NCI-H345 (cell line): ENCODE results near the gene ZBTB7C.

Experiments used
- DNase-seq: peaks from one replicate; lab custom pipeline; 2025; lab: John Stamatoyannopoulos, UW

The ZBTB7C gene

DNA sequence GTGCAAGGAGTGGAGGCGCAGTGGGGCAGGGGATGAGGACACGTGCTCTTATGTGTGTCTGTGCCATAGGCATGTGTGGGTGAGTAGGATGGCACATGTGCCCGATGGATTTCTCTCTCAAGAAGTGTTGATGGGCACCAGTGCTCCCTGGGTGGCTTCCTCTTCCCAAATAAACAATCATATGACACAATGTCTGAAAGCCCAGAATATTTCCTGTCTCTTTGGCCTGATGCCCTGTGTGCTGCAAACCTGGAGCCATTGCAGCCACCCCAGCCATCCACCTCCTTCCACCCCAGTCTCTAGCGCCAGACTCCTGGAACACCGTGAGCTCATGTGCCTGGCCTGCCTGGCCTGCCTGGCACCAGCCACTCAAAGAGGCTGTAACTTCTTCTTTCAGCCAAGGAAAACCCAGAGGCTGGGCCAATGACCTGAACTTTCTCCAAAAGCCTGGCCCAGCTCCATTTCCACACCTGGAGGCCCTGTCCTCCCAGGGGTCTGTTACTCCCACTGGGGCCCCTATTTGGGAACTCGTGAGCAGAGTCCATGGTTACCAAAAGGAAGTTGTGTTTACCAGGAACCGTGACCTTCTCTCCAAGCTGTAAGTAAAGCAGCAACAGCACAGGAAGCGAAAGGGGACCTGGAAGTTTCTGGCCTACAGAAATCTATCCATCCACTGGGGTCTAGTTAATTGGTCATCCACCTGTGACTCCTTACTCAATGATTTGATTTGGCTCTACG lies 9.5 kb upstream of the ZBTB7C start:
- no peak for DNase-seq

DNA sequence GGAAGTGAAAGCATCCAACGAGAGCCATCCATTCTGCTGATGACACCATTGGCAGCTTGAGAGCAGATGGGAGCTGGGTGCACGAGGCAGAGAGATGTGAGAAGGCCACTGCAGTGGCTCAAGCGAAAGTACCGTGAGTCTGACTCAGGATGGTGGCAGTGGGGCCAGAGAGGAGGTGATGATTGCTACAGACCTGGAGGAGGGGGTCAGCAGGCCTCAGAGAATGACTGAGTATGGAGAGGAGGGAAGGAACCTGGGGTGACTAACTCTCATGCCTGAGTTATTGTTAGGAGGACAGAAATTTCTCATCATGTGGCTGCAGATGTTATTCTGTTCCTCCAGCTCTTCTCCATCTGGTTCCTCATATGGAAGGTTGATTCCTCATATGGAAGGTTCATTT lies 8.8 kb upstream of the ZBTB7C start:
- DNase-seq: no peak

DNA sequence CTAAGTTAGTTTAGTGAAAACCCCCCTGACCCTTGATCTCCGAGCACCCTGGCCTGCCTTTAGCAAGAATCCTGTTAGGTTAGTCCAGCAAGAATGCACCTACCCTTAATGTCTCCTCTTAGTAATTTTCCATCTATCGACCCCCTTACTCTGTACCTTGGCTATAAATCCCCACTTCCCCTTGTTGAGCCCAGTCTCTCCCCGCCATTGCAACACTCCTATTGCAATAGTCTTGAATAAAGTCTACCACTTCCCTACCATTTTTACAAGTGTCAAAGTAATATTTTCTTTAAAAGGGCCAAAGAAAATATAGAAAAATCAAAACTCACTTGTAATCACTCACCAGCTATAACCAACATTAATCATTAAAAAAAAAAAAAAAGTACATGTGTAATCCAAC lies 4.2 kb upstream of the ZBTB7C start:
- no peak for DNase-seq

DNA sequence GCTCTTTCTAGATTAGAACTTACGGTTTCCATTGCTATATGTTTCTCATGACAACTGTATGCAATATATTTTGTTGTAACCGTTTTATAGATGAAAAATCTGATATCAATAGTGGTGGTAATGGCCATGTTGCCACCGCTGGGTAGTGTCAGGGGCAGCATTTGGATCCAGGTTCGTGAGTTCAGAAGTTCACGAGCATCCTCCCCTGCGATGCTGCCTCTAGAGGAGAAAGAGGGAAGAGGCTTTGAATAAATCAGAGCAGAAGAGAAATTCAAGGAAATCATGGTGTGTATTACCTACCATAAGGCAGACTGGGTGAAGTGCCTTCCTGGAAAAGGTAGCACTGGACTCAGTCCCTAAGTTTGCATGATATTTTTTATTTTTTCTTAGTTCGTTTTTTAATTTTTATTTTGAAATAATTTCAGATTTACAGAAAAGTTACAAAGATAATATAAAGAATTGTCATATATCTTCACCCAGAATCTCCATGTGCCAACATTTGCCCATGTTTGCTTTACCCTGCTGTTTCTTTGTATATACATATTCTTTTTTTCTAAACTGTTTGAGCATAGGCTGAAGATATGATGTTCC lies 3.3 kb upstream of the ZBTB7C start:
- DNase-seq: peak; percentile 43

DNA sequence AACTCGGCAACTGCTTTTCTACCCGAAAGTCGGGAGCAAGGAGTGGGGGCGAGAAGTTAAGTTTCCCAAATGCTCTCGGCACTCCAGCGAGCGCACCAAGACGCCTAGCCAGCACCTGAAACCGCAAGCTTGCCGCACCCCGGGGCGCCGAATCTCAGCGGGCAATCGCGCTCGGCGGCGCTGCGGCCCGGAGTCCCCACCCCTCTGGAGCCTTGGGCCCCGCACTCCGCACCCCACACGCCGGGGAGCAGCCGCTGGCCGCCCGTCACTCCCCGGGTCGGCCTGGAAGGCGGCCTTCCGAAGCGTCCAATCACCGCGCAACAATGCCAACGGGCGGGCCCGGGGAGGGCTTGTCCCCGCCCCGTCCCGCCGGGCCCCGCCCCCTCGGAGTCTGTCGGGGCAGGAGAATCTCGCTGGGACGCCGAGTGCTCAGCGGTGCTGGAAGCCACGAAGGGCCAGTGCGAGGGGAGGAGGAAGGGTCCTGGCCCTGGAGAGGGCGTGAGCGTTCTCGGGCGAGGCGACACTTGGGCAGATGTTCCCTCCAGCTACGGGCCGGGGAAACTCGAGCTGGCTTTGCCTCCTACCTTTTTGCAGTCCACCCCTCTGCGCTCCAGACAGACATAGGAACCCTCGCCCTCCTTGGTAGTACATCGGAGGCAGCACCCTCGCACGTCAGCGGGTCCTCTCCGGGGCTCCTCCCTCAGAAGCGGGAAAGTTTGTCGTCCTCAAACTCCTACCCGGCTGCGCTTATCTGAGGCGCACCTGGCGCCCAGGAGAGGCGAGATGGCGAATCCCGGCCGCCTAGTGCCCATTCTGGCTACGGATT lies 1.1 kb upstream of the ZBTB7C start:
- DNase-seq: peak; percentile 95

DNA sequence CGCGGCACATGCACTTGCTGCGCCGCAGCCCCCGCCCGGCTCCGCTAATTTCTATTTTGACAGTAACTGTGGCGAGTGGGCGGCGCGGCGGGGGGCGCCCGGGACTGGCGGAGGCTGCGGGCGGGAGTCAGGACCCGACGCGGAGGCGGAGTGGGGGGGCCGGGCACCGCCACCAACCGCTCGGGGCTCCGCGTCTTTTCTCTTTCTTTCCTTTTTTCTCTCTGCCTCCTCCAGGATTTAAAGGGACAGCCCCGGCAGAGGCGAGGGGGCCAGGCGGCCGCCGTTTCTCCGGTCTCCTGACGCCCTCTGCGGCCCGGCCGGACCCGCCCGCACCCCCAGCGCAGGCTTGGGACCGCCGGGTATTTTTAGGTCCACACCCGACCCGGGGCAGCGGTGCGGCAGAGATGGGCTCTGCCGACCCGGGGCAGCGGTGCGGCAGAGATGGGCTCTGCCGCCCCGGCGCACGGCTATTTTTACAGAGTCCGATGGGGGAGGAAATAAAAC lies 460 bp upstream of the ZBTB7C start:
- DNase-seq: no peak

DNA sequence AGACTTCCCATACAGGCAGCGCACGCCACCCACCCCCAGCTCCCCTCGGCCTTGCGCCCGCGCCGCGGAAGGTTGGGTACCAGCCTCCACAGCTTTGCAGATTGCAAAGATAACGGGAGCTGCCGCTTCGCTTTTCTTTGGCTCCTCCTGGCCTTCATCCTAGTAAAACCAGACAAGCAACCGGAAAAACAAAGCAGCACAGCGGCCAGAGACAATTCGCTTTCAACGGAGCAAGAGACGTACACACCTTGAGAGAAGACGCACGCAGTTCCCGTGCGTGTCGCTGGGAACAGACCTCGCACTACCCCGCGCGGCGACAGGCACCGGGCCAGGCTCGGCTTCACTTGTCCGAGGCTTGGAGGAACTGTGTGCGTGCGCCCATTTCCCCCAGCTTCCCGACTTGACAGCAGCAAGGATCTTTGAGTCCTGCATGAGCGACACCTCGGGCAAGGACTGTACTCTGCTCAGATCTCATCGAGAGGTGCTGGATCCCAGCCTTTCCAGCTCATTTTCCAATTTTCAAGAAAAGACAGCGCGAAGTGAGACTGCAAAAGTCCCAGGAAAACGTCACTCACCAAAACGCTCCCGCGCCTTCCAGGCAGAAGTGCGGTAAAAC lies 964 bp downstream of the ZBTB7C start:
- no peak for DNase-seq

DNA sequence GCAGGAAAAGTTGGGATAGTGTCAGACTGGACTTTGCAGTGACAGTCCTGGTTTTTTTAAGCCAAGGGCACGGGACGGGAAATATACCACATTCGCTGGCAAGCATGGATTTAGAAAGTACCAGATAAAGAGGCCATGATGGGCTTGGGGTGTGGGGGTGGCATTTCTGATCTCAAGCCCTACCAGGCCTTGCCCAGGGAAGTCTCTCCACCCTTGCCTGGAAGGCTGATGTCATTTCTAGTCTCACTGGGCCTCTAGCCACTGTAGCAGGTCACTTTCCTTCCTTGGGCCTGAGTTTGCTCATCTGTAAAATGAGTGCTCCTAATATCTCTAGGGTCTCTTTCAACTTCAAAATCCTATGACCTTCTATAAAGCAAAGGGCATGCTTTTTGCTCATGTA lies 1.8 kb downstream of the ZBTB7C start:
- DNase-seq: no peak

DNA sequence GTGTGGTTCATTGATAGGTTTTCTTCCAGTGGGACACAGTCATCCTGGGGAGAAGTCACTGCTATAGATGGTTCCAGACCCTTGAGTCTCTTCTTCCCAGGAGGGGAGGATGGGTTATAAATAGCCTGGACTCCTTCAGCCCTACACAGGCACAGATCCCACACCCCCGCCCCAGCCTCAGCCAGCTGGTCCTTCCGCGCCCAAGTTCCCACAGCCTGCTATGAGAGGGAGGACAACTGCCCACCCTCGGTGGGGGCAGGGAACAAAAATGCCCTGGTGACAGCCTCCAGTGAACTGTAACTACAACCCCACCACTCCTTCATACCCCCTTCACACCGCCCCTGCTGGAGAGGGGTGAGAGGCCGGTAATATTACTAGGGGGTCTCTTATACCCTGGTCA lies 3.2 kb downstream of the ZBTB7C start:
- DNase-seq: no peak

DNA sequence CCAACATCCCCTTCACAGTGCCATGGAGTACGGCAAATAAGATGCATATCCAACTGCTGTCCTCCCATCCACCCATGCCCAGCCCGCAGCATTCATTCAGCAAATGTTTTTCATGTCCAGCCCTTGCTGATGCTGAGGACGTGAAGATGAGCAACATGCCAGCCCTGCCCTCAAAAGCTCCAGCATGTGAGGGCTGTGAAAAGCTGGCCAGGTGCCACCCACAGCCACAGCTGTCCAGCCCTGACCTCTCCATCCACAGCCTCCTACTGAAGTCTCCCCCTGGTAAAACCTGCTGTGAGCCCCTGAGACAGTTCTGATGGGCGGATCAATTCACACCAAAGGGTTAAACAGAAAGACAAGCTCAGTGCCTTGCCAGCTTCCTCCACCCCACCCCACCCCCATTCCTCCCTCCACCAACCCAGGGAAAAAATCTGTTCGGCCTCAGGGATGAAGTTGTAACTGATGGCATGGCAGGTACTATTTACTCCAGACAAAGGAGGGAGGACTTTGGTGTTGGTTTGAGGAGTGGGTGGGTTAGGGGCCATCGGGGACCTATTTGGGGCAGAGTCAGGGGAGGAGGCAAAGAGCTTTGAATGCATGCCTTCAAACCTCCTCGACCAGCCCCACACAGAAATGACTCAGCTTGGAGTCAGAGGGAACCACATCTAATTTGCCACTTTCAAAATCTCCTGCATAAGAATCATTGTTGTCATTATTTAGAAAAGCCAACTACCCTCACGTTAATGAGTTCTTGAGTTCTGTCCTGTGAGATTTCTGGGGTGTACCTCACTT lies 4.3 kb downstream of the ZBTB7C start:
- DNase-seq: no peak

DNA sequence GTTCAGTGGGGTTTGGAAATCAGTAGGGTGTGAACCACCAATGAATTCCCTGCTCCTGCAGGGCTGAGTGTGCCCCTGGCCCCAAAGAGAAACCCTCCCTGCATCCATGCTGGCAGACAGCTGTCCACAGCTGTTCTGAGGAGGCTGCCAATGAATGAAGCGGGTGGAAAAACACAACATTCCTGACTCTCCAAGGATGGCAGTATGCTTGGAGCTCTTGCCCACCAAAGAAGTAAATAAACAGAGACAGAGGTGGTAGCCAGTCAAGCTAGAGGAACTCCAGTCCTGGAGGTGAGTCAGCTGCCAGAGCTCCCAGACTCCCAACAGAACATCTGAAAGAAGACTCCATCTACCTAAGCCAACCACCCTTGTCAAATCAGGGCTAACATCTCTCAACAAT lies 6.2 kb downstream of the ZBTB7C start:
- DNase-seq: no peak

DNA sequence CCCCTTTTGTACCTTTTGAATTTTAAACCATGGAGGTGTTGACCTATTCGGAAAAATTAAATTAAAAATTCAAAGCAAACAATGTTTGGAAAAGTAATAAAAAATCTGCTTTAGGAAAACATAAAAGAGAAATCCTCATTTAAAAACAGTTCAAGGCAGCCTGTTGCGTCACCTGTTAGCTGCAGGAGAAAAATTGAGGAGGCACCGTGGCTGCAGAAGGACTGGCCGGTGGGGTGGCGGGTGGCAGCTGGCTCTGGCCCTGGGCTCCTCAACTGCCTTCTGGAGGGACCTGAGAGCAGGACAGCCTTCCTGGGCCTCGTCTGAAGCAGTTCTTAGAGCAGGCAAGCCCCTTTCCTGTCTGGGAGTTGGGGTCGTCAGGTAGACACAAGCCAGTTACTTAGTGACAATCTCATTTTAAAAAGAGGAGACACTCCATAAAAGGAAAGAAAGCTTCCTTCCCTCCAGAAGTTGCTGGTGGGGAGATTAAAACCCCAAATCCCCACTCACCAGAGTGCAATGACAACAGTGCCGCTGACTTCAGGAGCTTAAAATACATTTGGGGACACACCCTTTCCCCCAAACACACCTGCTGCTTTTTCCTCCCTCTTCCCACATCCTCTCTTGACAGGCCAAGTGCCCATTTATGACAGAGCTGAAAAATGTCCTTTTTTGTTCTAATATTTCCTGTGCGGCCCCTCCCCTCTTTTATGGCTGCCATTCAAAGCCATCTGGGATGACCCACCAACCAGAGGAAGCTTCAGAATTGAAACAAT lies 9.7 kb downstream of the ZBTB7C start:
- no peak for DNase-seq

DNA sequence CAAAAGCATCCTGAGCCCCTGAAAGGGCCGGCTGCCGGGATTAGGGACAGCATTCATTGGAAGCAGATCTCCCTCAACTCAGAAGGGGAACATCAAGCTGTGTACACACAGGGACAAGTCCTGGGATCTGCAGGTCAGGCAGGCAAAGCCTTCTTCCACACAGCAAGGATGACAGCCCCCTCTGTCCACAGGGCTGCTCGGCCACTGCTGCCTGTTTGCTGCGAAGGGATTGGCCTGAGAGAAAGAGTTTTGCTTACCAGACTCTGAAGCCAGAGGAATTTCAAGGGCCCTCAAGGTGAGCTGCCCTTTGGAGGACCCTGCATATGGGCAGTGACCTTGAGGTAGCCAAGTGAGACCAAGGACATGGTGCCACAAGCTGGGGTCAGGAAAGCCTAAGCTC lies 11.1 kb downstream of the ZBTB7C start:
- DNase-seq: no peak

DNA sequence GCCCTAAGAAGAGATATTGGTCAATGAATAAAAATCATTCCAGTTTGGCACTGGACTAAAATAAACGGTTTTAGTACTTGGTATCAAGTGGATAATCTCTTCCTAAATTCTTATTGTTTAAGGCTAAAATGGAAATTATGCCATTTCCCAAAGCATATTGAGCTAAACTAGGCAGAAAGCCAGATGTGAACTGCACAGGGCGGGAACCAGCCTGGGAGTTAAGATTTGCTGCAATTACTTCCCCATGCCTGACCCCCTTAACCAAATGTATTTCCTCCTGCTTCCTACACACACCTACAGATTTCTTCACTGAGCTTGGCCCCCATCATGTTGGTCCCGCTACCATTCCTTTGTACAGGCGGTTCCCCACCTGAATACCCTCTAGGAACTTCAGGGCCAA lies 12.2 kb downstream of the ZBTB7C start:
- no peak for DNase-seq

DNA sequence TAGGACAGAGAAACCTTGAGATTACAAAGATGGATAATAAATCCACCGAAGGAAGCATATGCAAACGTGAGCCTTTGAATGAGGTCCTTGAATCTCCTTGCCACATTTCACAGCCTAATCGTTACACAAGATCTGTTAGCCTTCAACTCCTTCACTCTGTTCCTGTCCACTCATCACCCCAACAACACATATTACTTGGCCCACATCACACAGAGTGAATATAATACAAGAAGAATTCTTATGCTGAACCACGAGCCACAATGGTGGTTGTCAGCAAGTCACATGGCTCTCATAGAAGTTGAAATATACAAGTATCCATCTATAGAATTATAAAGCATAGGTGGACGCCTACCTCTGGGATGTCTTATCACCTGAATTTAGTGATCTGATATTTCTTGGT lies 12.6 kb downstream of the ZBTB7C start:
- no peak for DNase-seq

DNA sequence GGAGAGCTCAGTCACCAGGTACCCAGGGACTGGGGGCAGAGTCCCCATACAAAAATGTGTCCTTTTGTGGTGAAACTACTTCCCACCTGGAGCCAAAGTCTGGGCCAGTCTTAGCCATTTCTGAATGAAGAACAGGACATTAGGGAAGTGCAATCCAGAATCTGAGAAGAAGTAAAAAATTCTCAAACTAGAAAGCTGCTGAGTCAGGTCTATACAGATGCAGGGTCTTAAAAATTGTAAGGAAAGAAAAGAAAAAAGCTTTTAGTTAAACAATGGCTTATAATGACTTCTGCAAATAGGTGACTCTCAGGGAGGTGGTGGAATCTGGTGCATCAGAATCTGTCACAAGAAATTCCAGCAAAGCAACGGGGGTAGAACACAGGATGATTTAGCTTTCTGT lies 13.5 kb downstream of the ZBTB7C start:
- DNase-seq: no peak

DNA sequence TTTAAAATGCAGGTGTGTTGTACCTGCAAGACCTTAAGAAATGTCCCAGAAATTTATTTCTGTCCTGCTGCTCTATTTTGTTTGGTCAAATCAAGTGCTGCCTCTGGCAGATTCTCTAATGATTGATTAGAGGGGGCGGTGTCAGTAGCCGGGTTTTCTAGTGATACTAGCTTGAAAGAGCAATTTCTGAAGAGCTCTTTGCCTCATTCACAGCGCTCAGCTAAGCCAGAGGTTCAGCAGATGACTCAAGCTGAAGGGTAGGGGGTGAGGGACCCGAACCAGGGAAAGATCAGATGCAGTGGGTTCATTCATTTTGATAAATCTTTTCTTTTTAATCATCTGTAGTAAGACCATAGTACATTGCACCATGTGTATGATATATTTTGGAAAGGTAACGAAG lies 15.0 kb downstream of the ZBTB7C start:
- no peak for DNase-seq

DNA sequence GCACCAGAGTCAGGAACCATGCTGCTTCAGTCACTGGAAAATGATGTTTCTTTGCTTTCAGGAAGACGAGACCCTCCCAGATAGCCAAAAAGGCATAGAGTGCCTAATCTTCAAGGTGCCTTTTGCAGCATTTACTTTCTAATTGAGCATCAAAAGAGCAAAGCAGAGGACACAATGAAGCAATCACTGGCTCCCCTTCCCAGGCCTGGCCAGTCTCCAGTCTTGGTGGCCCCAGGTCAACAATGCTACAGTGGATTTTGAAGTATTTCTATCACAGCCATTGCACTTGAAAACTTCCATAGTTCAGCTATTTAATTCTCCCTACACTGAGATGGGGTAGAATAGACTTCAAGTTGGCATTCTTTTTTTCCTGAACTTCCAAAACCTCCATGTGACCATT lies 15.4 kb downstream of the ZBTB7C start:
- DNase-seq: no peak

DNA sequence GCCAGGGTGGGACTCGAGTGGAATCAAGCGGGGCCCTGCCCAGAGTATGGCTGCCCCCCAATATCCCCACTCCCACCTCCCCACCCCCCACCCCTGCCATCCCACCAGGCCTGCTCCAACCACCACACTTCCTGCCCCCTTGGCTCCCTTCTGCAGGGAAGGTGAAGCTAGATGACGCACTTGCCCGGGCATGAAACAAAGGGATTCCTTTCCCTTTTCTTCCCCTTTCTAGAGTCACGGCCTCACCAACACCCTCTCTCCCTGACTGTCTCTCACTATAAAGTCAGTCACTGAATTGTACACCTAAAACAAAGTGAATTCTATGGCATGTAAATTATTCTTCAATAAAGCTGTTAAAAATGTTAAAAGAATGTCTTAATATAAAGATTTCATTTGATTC lies 16.0 kb downstream of the ZBTB7C start:
- DNase-seq: no peak

DNA sequence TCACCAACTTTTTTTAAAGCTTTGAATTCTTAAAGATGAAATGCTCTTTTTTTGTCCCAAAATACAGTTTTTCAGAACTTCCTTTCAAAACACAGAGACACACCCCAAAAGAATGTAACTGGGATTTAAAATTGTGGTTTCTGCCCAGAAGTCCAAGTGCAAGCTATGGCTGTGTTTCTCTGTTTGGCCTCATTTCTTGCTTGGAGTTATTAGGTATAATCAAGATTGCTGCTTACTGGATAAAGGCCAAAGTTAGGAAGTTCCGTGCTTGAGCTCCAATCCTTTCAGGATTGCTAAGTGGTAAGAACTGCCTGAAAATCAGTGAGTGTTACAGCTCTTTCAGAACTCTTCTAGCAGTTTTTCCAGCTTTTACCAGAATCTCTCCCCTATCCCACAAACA lies 16.9 kb downstream of the ZBTB7C start:
- DNase-seq: no peak

DNA sequence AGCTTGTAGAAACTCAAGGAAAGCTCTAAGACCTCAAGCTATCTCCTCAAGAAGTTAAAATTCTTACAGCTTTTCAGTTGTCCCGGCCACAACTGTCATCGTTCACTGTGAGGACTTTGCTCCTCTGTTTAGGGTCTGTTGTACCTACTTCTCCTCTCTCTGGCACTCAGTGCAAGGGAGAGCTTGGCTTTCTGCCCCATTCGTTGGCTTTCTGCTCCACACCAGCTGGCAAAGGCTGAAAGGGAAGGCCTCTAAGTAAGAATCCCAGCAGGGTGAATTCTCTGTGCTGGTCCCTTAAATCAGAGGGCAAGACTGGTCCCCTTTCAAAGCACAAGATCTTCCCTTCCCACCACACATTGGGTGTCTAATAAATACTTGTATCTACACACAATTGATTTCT lies 17.3 kb downstream of the ZBTB7C start:
- no peak for DNase-seq
